GM19328 (cell line): Measurements from ENCODE around the gene PLAAT2.

Source experiments
- ATAC-seq: cut with Tn5 transposase; IDR thresholded peaks from one replicate; pipeline ENCODE4 v1.9.1; 2021; ENCODE audit warnings: mild to moderate bottlenecking, moderate library complexity; ENCODE audit not compliant: unreplicated experiment

PLAAT2 gene

DNA sequence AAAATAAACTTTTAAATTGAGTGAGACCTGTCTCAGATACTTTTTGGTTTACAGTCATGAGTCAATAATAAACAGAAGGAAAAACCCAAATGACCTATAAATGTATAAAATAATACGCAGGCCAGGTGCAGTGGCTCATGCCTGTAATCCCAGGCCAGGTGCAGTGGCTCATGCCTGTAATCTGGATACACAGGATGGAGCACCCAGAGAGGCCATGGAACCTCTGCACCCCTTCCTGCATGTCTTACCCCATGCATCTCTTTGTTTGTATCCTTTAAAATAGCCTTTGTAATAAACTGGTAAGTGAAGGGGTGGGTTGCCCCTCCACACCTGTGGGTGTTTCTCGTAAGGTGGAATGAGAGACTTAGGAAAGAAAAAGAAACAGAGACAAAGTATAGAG lies 35.5 kb downstream of the PLAAT2 start:
- no peak for ATAC-seq

DNA sequence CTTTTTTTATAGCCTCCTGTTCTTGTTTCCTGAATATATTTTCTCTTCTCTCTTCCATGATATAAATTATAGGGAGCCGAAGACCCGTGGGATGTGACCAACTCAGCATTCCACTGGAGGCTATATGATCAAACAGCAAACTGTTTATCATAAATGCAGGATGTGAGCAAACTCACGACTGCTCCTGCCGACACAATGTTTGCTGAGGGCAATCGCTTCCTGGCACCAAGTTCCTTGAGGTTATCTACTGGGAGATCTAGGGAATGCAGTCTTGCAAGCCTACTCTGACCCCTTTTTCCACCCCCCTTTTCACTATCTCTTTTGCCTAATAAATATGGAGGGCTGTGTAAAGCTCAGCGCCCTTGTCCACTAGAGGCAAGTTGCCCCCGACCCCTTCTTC lies 40.0 kb downstream of the PLAAT2 start:
- no peak for ATAC-seq

DNA sequence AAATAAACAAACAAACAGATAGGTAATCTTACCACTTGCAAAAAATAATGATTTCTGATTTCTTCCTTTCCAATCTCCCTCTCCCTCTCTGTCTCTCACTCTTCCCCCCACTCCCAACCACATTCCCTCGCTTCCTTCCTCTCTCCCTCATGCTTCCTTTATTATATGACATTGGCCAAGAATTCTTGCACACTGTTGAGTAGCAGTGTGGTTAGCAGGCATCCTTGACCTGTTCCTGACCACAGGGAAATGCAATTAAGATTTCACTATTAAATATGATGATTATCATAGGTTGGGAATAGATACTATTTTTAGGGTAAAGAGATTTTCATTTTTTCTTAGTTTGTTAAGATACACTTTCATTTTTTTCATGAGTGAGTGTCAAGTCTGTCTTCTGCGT lies 41.3 kb downstream of the PLAAT2 start:
- no peak for ATAC-seq

DNA sequence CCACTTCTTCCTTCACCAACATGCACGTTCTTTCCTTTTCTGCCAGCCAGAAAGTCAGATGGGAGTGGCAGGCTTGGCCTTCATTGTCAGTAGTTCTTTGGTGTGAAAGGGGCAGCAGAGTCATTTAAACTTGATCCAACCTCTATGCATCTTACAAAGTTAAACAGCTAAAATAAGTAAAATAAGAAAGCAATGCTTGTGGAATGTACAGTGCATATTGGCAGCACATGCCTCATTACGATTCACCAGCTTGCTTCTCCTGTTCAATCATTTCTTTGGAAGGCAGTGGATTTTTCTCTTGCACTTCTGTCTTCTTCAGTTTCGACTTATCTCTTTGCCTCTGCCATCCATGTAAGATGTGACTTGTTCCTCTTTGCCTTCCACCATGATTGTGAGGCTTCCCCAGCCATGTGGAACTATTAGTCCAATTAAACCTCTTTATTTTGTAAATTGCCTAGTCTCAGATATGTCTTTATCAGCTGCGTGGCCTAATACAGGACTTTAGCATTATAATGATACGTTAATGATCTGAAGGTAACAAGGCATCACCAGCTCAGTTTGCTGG lies 42.5 kb downstream of the PLAAT2 start:
- ATAC-seq: no peak

DNA sequence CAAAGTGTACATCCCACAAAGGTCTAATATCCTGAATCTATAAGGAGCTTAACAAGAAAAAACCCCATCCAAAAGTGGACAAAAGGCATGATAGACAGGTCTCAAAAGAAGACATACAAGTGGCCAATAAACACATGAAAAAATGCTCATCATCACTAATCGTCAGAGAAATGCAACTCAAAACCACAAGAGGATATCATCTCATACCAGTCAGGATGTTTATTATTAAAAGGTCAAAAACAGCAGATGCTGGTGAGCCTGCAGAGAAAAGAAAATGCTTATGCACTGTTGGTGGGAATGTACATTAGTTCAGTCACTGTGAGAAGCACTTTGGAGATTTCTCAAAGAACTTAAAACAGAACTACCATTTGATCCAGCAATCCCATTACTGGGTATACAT lies 44.6 kb downstream of the PLAAT2 start:
- ATAC-seq: no peak

DNA sequence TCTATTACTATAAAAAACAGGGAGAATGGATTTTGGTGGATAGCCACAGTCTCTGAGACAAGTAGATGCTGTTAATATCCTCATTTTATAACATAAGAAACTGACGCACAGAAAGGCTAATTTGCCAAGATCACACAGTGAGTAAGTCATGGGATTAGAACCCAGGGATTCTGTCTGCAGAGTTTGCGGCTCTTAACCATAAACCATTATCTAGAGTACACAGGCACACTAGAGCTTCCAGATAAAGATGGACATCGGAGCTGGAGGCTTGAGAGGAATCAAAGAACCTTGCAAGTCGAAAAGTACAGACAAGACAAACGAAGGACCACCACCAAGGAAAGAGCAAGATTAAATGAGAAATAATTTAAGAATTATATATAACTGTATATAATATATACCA lies 46.0 kb downstream of the PLAAT2 start:
- no peak for ATAC-seq

DNA sequence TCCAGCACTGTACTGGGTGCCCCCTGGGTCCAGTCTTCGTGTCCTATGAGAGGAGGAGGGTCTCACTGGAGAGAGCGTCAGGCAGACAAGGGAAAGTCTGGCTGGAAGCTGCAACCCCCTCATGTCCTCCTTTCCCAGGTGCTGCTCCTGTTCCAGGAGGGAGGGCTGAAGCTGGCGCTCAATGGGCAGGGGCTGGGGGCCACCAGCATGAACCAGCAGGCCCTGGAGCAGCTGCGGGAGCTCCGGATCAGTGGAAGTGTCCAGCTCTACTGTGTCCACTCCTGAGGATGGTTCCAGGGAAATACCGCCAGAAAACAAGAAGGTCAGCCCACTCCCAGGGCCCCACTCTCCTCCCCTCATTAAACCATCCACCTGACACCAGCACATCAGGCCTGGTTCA lies 47.1 kb downstream of the PLAAT2 start:
- no peak for ATAC-seq

DNA sequence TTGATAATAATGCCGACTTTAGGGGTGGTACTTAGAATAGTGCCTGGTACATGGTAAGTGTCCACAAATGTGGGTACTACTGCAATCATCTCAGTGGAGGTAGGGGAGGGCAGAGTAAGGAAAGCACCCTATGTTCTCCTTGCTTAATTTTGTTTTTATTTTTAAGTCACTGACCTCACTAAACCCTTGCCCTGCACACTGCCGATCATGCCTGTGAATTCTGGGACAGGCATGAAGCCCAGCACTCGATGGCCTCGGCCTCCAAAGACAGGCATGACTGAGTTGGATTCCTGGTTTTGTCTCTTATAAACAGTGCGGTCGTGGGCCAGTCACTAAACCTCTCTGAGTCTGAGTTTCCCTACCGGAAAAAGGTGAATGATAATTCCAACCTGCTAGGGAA lies 50.4 kb downstream of the PLAAT2 start:
- no peak for ATAC-seq

DNA sequence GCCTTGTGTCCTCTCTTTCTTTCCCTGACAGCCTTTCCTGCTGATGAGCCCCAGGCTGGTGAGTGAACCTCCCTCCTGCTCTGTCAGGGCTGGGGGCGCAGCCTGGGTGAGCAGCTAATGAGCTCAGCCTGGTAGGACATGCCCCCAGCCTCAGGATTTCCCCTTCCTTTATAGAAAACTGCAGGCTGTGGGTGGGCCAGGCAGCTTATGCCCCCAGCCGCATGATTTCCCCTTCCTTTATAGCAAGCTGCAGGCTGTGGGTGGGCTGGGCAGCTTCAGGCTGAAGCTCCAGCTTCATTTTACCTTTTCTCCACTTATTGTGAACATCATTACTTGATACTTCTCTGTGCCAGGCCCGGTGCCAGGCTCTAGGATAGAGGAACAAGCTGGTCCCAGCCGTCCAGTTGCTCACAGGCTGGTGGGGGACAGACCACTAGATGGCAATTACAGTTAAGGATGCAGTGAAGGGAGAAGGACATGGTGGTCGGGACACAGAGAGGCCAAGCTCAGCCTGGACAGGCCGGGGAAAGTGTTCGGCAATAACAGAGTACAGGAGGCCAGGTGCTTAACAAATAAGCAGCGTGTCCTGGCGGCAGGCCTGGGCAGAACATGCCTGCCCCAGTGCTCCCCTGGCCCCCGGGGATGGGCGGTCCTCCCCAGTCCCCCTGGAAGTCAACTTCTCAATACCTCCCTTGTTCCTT lies 52.0 kb downstream of the PLAAT2 start:
- no peak for ATAC-seq

DNA sequence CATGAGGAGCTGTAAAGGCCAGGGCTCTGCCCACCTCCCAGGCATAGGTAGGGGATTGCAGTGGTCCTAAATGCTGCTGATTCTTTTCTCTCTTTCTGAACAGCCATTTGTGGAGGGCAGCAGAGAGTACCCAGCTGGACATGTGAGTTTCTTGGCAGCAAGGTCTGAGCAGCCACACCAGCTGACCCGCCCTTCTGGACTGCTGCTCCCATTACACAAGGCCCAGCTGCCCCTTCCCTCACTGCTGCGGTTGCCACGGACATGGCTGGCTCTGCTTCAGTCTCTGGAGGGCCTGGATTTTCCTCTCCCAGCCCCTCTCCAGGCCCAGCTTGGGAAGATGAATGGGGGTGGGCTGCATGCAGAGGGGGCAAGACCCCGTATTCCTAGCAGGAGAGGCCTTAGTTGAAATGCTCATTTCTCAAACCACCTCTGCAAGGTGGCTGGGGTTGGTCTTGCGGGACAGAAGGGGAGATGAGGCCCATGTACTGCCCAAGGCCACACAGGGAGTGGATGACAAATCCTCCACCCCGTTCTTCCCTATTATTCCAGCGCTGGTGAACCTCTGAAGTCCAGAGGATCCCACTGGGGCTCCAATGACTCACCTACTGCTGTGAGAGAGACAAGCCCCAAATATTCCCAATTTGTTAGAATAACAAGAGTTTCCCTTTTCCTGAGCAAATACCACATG lies 52.7 kb downstream of the PLAAT2 start:
- no peak for ATAC-seq

DNA sequence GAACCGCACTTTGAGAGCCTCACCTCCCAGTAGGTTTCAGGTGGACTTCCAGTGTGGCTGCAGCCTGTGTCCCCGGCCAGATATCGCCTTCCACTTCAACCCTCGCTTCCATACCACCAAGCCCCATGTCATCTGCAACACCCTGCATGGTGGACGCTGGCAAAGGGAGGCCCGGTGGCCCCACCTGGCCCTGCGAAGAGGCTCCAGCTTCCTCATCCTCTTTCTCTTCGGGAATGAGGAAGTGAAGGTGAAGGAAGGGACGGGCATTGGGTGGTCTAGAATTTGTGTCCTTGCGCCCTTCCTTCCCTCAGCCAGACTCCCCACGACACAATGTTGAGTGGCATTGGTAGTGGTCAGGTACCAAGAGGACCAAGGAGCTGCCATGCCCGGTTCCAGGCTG lies 54.4 kb downstream of the PLAAT2 start:
- ATAC-seq: no peak

DNA sequence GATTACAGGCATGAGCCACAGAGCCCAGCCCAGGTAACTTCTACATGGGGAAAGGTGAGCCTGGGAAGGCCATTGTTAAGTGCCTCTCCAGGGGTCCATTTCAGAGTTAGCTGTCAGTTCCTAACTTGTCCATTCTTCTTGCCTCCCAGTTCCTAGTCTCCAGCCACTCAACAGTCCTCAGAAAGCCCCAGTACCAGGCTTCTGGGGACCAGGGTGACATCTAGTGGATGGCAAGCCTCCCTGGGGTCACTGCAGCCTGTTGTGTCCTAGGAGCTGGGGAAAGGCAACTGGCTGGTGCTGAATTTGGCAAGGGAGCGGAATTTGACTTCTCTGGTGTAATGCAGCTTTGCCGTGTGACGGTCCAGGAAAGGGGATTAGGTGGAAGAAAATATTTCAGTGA lies 55.2 kb downstream of the PLAAT2 start:
- no peak for ATAC-seq

DNA sequence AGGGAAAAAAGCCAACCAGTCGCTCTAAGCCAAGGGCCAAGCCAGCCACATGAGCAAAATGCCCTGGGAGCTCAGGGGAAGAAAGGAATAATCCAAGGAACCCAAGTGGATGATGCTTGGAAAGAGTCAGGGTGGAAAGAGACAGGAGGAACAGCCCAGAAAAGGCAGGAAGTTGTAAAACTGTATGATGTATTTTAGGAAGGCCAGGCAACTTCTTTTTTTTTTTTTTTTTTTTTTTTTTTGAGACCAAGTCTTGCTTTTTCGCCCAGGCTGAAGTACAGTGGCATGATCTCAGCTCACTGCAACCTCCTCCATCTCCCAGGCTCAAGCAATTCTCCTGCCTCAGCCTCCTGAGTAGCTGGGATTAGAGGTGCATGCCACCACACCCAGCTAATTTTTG lies 55.7 kb downstream of the PLAAT2 start:
- ATAC-seq: no peak

DNA sequence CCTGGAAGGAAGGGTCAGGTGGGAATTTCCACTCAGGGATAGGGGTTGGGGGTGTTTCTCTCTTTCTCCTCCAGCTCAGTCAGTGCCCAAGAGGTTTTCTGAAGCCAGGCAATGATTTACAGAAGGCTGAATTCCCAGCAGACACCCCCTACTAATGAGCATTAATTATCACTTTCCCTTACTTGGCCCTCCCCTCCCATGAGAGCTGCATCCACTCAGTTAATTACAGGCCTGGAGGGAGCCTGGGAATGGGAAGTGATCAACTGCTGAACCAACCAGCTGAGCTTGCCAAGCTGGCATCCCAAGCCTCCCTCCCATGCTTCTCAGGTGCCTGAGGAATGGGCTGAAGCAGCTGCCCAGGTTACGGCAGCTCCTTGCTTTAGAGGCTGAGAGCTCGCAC lies 56.3 kb downstream of the PLAAT2 start:
- no peak for ATAC-seq

DNA sequence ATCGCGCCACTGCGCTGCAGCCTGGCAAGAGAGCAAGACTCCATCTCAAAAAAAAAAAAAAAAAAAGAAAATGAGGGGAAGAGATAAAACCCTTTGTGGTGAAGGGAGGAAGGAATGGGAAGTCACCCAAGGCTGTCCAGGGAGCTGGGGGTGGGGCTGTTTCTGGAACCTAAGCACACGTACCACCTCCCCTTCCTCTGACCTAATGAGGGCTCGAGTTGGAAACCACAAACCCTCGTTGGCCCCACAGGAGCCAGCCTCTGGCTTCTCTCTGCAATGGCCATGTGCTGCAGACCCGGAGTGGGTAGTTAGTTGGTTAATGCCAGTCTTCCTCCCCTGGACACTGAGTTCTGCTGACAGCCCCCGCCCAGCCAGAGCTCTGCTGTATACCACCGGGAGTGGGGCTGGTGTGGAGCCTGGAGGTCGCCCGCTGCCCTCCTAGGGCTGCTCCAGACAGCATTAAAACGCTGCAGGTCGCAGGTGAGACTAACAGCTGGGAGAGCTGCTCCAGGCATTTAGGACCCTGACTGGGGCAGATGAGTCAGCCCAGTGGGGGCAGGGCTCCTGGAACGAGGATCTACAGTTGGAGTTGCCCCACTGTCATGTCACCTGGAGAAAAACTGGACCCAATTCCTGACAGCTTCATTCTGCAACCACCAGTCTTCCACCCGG lies 57.2 kb downstream of the PLAAT2 start, which contains the start of gene LGALS12:
Gene LGALS12, plus strand, starts transcription at position 228 of the 672 bp plus-strand sequence. Its CDS starts 375 bp downstream, at position 603.
- ATAC-seq: no peak

DNA sequence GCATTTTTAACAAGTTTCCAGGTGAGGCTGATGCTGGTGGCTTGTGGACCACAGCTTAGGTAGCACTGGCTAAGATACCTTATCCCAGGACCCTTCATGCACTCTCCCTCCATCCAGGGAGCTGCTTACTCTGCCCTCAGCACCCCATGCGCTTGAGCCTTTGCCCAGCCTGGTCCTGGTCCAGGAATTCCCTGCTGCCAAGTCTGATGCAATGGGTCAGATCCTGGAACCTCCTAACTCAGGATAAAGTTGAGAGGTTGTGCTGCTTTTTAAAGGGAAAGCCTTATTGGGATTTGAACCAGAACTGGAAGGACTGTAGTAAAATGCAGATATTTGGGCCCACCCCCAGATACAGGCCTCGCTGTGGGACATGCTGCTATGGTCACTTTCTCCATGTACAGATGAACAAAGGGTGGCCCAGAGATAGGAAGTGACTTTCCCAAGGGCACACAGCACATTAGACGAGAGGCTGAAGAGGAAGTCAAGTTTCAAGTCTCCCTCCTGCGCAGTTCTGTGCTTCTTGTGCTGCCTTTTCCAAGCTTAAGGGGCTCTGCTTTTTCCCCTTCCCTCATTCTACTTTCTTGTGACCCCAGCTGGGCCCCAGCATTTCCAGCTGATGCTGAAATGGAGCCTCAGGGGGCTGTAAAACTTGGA lies 58.1 kb downstream of the PLAAT2 start:
- ATAC-seq: no peak

DNA sequence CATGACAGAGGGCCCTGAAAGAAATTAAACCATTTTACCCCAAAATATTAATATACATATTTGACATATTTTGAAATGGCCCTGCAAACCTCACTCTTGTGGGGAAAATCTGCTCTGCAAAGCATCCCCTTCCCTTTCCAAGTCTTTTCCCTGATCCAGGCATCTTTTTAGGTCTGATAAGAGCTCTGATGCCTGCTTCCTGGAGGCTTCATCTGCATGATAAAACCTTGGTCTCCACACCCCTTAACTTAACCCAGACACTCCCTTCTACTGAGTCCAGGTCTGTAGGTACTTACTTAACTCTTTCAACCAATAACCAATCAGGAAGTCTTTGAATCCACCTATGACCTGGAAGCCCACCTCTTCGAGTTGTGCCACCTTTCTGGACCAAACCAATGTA lies 59.1 kb downstream of the PLAAT2 start:
- no peak for ATAC-seq

DNA sequence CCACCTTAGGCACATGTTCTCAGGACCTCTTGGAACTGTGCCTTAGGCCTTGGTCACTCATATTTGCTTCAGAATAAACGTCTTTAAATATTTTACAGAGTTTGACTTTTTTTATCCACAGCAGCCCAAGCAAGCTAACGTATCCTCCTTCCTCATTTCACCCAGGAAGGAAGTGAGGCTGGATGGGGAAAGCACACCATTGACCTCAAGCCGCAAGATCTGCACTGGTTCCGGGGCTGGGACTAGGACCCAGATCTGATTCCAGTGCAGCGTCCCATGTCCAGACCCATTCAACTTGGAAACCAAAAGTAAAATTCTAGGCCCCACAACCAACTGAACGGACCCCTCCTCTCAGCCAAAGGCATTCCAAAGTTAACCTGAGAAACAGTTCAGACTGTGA lies 59.7 kb downstream of the PLAAT2 start:
- no peak for ATAC-seq
